ENCODE data around the gene NTSR1. TPM values are rescaled to one million over a fixed set of nuclear protein-coding genes. Genes with fewer than 3 reads are reported as not detected.
A peak's percentile ranks its signal among the peaks of the same experiment; 100 is the strongest.

NTSR1 gene
- polyA plus RNA-seq, 3 donors, result 0.35 to 2.5 (median 0.40) TPM

DNA sequence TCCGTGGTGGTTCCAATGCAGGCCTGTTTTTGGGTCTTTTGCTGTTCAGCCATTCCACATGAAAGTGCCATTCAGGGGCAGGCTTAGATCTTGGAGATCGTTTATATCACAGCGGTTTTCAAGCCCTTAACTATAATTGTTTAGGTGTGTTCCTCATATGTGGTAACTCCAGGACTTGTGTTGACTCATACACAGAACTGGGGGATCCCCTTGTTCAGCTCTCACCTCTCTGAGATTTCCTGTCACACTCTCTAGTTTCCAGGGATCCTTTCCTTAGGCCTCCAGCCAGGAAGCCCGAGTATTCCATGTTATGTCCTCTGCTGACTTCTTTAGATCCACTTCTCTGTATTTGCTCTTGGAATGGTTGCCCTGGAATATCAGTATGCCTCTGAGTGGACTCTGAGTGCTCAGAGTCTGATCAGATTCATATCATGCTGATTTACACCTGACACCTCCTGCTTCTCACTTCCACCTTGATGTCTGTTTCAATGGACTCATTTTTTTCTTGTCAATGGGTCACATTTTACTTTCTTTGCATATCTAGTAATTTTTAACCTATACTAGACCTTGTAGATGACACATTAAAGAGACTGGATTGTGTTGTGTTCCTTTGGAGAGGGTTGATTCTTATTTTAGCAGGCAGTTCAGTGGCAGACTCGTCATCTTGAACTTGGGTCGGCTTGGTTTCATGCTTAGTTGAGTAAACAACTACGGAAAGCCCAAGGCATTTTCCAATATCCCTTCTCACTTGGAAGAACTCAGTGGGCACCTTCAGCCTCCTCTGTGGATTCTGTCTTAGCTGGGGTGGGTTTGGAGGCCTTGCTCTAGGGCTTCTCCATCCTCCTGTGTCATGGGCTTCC is 13.1 kb downstream of the NTSR1 start:
- no peaks in the 10 kb centered on the region for H4K20me1 ChIP-seq (ENCODE audit: insufficient read depth, low read length)
- H3K36me3 Mint-ChIP-seq, result peaks cover 26 to 41% of the 10 kb centered on the region in 2 donors

DNA sequence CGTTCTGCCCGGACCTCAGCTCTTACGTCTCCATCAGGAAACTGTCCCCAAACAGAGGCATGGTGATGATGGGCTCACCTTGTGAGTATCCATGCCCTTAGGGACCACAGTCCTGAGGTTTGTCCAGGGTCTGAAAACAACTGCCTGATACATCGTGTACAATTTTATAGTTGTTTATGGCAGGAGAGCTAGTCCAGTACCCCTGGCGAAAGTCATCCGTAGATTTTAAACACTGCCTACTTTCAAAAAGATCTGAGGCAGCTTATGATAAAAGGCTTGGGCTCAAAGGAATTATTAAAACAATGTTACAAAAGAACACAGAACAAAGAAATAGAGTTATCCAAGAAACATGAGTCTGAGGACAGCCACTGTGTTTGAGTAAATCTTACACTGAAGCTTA is 14.0 kb downstream of the NTSR1 start:
- intact Hi-C loops (cut with micrococcal nuclease), result no loop called here
- no peak for DNase-seq
- no peak overlapping the region for H3K27ac Mint-ChIP-seq
- H3K27me3 Mint-ChIP-seq (ENCODE audit: low read depth in 3 of 3), result peaks cover 4 to 6% (median 5%) of the 10 kb centered on the region in 3 donors
- Histone ChIP-seq H2AFZ (ENCODE audit: insufficient read depth, low read depth, low read length, poor library complexity, severe bottlenecking) (no peak overlapping the region), H3K9ac (ENCODE audit: insufficient read depth, low read length, poor library complexity, severe bottlenecking) (no peak overlapping the region), H3K27ac (ENCODE audit: low read depth in 1 of 2, low read length in 2 of 2) (no peak overlapping the region), H3K79me2 (ENCODE audit: insufficient read depth, low read length) (peaks cover 32% of the 10 kb centered on the region), H3K36me3 (replicated peaks in 1 of 2; ENCODE audit: control insufficient read depth in 1 of 2, insufficient read depth in 2 of 2, low read length in 2 of 2) (no peaks in the 10 kb centered on the region), H4K20me1 (ENCODE audit: insufficient read depth, low read length) (no peaks in the 10 kb centered on the region), H3K27me3 (ENCODE audit: control insufficient read depth in 2 of 2, insufficient read depth in 2 of 2, low read length in 2 of 2) (no peaks in the 10 kb centered on the region), H3K4me2 (replicated peaks; ENCODE audit: extremely low read depth, low read length, poor library complexity, severe bottlenecking) (no peak overlapping the region), H3K9me3 (replicated peaks in 1 of 2; ENCODE audit: control insufficient read depth in 1 of 2, insufficient read depth in 1 of 2, low read length in 2 of 2) (peaks cover 10 to 20% of the 10 kb centered on the region in 2 donors), H3K4me1 (ENCODE audit: control insufficient read depth in 1 of 2, insufficient read depth in 2 of 2, low read length in 2 of 2) (peaks cover 5 to 26% of the 10 kb centered on the region in 2 donors), H3K4me3 (replicated peaks in 1 of 3; ENCODE audit: low read depth in 2 of 3, low read length in 3 of 3) (no peak overlapping the region)
- 96% methylated on average over 6 of the region's 6 CpGs for WGBS (ENCODE audit: insufficient coverage)
- H3K9me3 Mint-ChIP-seq, result peaks cover 20 to 35% (median 28%) of the 10 kb centered on the region in 7 donors
- peaks cover 22% of the 10 kb centered on the region for H3K4me1 Mint-ChIP-seq
- TF ChIP-seq, protein P1, sequence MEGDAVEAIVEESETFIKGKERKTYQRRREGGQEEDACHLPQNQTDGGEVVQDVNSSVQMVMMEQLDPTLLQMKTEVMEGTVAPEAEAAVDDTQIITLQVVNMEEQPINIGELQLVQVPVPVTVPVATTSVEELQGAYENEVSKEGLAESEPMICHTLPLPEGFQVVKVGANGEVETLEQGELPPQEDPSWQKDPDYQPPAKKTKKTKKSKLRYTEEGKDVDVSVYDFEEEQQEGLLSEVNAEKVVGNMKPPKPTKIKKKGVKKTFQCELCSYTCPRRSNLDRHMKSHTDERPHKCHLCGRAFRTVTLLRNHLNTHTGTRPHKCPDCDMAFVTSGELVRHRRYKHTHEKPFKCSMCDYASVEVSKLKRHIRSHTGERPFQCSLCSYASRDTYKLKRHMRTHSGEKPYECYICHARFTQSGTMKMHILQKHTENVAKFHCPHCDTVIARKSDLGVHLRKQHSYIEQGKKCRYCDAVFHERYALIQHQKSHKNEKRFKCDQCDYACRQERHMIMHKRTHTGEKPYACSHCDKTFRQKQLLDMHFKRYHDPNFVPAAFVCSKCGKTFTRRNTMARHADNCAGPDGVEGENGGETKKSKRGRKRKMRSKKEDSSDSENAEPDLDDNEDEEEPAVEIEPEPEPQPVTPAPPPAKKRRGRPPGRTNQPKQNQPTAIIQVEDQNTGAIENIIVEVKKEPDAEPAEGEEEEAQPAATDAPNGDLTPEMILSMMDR (IDR thresholded peaks at IDR 0.05), result no peak
- peaks cover 26 to 41% of the 10 kb centered on the region in 2 donors for H3K36me3 Mint-ChIP-seq
- H3K4me3 Mint-ChIP-seq, result no peak overlapping the region

More for the DNA sequence above, 13.1 kb downstream of the NTSR1 start:
- WGBS (ENCODE audit: insufficient coverage), result 93% methylated on average over 5 of the region's 7 CpGs
- Histone ChIP-seq H3K27ac (ENCODE audit: low read depth in 1 of 2, low read length in 2 of 2) (no peak overlapping the region), H3K4me3 (replicated peaks in 1 of 3; ENCODE audit: low read depth in 2 of 3, low read length in 3 of 3) (no peak overlapping the region), H3K4me1 (ENCODE audit: control insufficient read depth in 1 of 2, insufficient read depth in 2 of 2, low read length in 2 of 2) (peaks cover 0 to 18% of the 10 kb centered on the region in 2 donors), H3K27me3 (ENCODE audit: control insufficient read depth in 2 of 2, insufficient read depth in 2 of 2, low read length in 2 of 2) (no peaks in the 10 kb centered on the region), H2AFZ (ENCODE audit: insufficient read depth, low read depth, low read length, poor library complexity, severe bottlenecking) (no peak overlapping the region), H3K79me2 (ENCODE audit: insufficient read depth, low read length) (peaks cover 23% of the 10 kb centered on the region), H3K4me2 (replicated peaks; ENCODE audit: extremely low read depth, low read length, poor library complexity, severe bottlenecking) (no peak overlapping the region), H3K9me3 (replicated peaks in 1 of 2; ENCODE audit: control insufficient read depth in 1 of 2, insufficient read depth in 1 of 2, low read length in 2 of 2) (peaks cover 10 to 20% of the 10 kb centered on the region in 2 donors), H3K36me3 (replicated peaks in 1 of 2; ENCODE audit: control insufficient read depth in 1 of 2, insufficient read depth in 2 of 2, low read length in 2 of 2) (no peaks in the 10 kb centered on the region), H3K9ac (ENCODE audit: insufficient read depth, low read length, poor library complexity, severe bottlenecking) (no peak overlapping the region)
- Mint-ChIP-seq H3K9me3 (peaks cover 20 to 35% (median 28%) of the 10 kb centered on the region in 7 donors), H3K4me1 (peaks cover 16% of the 10 kb centered on the region), H3K4me3 (no peak overlapping the region), H3K27ac (no peak overlapping the region), H3K27me3 (ENCODE audit: low read depth in 3 of 3) (peaks cover 3 to 6% (median 6%) of the 10 kb centered on the region in 3 donors)
- TF ChIP-seq, protein P1 (IDR thresholded peaks at IDR 0.05), result no peak
- peak in 1 of 3 donors; percentile 30 for DNase-seq
- intact Hi-C loops (cut with micrococcal nuclease), result no loop called here
